HepG2 (cell line): ENCODE data around the gene ADCY10. TPM values are rescaled to one million over a fixed set of nuclear protein-coding genes. Genes with fewer than 3 reads are reported as not detected.
A peak's percentile ranks its signal among the peaks of the same experiment; 100 is the strongest.

Experiments used
- MEIS1 ChIP-seq: sonication (generic); formaldehyde crosslinking; IDR thresholded peaks from 2 replicates; pipeline ENCODE4 v1.9.0; 2021; ENCODE audit warnings: mild to moderate bottlenecking, missing genetic modification reagents, moderate library complexity, borderline replicate concordance
- SMAD3 ChIP-seq: sonication (generic); formaldehyde crosslinking; IDR thresholded peaks from 2 replicates; pipeline ENCODE4 v1.4.0; 2020; ENCODE audit warnings: missing genetic modification reagents
- XBP1 ChIP-seq: sonication (generic); formaldehyde crosslinking; IDR thresholded peaks from 2 replicates; pipeline ENCODE4 v1.5.0; 2020; ENCODE audit warnings: missing genetic modification reagents
- ZBTB20 ChIP-seq: sonication (generic); formaldehyde crosslinking; IDR thresholded peaks from 2 replicates; pipeline ENCODE4 v1.8.1; 2023; ENCODE audit warnings: missing genetic modification reagents, low read depth, mild to moderate bottlenecking, borderline replicate concordance
- ZNF331 ChIP-seq: sonication (generic); formaldehyde crosslinking; IDR thresholded peaks from 2 replicates; pipeline ENCODE4 v1.4.0; 2020; ENCODE audit warnings: missing genetic modification reagents
- ZNF501 ChIP-seq: sonication (generic); formaldehyde crosslinking; IDR thresholded peaks from 2 replicates; pipeline ENCODE4 v1.5.1; 2020; ENCODE audit warnings: mild to moderate bottlenecking, moderate library complexity, missing genetic modification reagents
- ZNF543 ChIP-seq: sonication (generic); formaldehyde crosslinking; IDR thresholded peaks from 2 replicates; pipeline ENCODE4 v1.4.0; 2020; ENCODE audit warnings: mild to moderate bottlenecking, missing genetic modification reagents
- ZNF556 ChIP-seq: sonication (generic); formaldehyde crosslinking; IDR thresholded peaks from 2 replicates; pipeline ENCODE4 v1.4.0; 2020; ENCODE audit warnings: mild to moderate bottlenecking, missing genetic modification reagents, borderline replicate concordance
- ZNF567 ChIP-seq: sonication (generic); formaldehyde crosslinking; IDR thresholded peaks from 2 replicates; pipeline ENCODE4 v1.8.1; 2023; ENCODE audit warnings: mild to moderate bottlenecking, missing genetic modification reagents, borderline replicate concordance
- ZNF724P ChIP-seq: sonication (generic); formaldehyde crosslinking; IDR thresholded peaks from 2 replicates; pipeline ENCODE4 v1.8.0; 2022; ENCODE audit warnings: missing genetic modification reagents, borderline replicate concordance
- ZZZ3 ChIP-seq: sonication (generic); formaldehyde crosslinking; IDR thresholded peaks from 2 replicates; pipeline ENCODE4 v1.4.0; 2020; ENCODE audit warnings: missing genetic modification reagents, mild to moderate bottlenecking, borderline replicate concordance
- polyA plus RNA-seq, 8 experiments: library from polyadenylated mRNA; depleted of rRNA in 3 of 8; stranded (reverse) in 7 of 8; unstranded in 1 of 8; fragments of >200 nt; fragmentation: Illumina TruSeq in 4 of 8; extraction: Trizol in 4 of 8; gene quantifications; 2 replicates each; pipeline versions ENCODE4 v1.2.1 to v1.2.3, GENCODE V29; 2011 to 2016; ENCODE audit warnings: low read depth in 4 of 8, missing spikeins in 1 of 8, mixed read lengths in 1 of 8; ENCODE audit not compliant: insufficient read depth in 1 of 8
- total RNA-seq, 5 experiments: library from RNA; depleted of rRNA; stranded (reverse); fragments of >200 nt; fragmentation: Illumina TruSeq; extraction: Trizol; gene quantifications; 2 replicates each; pipeline ENCODE4 v1.2.3, GENCODE V29; 2016; ENCODE audit warnings: low read depth in 1 of 5
- TF ChIP-seq, protein P1 (sequence below): sonication (generic); formaldehyde crosslinking; IDR thresholded peaks from 2 replicates; pipeline ENCODE4 v1.5.0; 2020; ENCODE audit warnings: mild to moderate bottlenecking, missing genetic modification reagents, borderline replicate concordance
- TF ChIP-seq, protein P2 (sequence below): sonication (generic); formaldehyde crosslinking; IDR thresholded peaks from 2 replicates; pipeline ENCODE4 v1.5.0; 2020; ENCODE audit warnings: mild to moderate bottlenecking, missing genetic modification reagents
- TF ChIP-seq, protein P3 (sequence below): sonication (generic); formaldehyde crosslinking; IDR thresholded peaks from 2 replicates; pipeline ENCODE4 v1.4.0; 2020; ENCODE audit warnings: missing genetic modification reagents, borderline replicate concordance
- TF ChIP-seq, protein P4 (sequence below): sonication (generic); formaldehyde crosslinking; conservative IDR thresholded peaks from 2 replicates; pipeline ENCODE4 v1.8.1; 2023; ENCODE audit warnings: missing genetic modification reagents
- TF ChIP-seq, protein P5 (sequence below): sonication (generic); formaldehyde crosslinking; IDR thresholded peaks from 2 replicates; pipeline ENCODE4 v1.5.0; 2020; ENCODE audit warnings: mild to moderate bottlenecking, low read depth, missing genetic modification reagents, borderline replicate concordance
- TF ChIP-seq, protein P6 (sequence below): sonication (generic); formaldehyde crosslinking; IDR thresholded peaks from 2 replicates; pipeline ENCODE4 v1.4.0; 2020; ENCODE audit warnings: mild to moderate bottlenecking, missing genetic modification reagents

The ADCY10 gene
- total and polyA plus RNA-seq, 2 of the 13 experiments (the other 11 are each of a cell fraction or from before 2014, with no cell fraction given): 0.02 to 0.03 TPM

DNA sequence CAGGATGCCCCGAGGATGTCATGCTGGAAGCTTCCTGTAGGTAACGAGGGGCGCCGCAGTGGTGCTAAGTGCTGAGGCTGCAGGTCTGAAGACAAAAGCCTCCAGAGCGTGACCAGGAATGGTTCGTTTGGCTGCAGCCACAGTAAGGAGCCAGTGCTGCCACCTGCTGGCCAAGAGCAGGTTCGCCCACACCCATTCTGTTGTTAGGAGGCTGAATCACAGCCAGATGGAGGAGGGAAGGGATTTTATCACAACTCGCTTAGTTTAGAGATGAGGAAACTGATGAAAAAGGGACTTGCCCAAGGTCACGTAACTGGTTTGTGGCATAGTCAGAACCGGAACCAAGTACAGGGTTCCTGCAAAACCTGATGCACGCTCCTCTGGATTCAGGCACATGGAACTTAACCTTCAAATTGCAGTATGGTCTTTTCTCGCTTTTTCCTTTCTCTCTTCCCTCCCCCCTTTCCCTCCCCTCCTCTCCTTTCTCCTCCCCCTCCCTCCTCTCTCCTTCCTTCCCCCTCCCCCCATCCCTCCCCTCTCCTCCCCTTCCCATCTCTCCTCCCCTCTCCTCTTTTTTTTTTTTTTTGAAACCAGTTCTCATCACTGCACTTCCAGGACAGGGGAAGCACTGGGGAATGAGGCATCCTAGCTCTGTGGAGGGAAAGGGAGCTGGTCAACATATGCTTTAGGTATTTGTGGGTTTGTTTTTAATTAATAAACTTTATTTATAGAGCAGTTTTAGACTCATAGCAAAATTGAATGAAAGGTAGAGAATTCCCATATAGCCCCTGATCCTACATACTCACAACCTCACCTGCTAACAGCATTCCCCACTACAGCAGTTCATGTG is 110.4 kb downstream of the ADCY10 start (continued):
- TF ChIP-seq, protein P1, sequence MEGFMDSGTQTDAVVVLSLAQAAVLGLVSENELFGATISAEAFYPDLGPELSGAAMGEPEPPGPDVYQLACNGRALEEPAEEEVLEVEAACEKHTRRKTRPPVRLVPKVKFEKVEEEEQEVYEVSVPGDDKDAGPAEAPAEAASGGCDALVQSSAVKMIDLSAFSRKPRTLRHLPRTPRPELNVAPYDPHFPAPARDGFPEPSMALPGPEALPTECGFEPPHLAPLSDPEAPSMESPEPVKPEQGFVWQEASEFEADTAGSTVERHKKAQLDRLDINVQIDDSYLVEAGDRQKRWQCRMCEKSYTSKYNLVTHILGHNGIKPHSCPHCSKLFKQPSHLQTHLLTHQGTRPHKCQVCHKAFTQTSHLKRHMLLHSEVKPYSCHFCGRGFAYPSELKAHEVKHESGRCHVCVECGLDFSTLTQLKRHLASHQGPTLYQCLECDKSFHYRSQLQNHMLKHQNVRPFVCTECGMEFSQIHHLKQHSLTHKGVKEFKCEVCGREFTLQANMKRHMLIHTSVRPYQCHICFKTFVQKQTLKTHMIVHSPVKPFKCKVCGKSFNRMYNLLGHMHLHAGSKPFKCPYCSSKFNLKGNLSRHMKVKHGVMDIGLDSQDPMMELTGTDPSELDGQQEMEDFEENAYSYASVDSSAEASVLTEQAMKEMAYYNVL (CRISPR knock-in tag): no peak
- no peak for TF ChIP-seq ZNF567
- peak; percentile 81 for TF ChIP-seq ZNF331 (CRISPR knock-in tag)
- TF ChIP-seq, protein P2, sequence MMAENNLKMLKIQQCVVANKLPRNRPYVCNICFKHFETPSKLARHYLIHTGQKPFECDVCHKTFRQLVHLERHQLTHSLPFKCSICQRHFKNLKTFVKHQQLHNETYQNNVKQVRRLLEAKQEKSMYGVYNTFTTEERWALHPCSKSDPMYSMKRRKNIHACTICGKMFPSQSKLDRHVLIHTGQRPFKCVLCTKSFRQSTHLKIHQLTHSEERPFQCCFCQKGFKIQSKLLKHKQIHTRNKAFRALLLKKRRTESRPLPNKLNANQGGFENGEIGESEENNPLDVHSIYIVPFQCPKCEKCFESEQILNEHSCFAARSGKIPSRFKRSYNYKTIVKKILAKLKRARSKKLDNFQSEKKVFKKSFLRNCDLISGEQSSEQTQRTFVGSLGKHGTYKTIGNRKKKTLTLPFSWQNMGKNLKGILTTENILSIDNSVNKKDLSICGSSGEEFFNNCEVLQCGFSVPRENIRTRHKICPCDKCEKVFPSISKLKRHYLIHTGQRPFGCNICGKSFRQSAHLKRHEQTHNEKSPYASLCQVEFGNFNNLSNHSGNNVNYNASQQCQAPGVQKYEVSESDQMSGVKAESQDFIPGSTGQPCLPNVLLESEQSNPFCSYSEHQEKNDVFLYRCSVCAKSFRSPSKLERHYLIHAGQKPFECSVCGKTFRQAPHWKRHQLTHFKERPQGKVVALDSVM (CRISPR knock-in tag): no peak
- TF ChIP-seq MEIS1 (CRISPR knock-in tag): no peak
- TF ChIP-seq ZNF556: peak; percentile 53; the same call in 1 of the 2 replicates
- TF ChIP-seq, protein P3, sequence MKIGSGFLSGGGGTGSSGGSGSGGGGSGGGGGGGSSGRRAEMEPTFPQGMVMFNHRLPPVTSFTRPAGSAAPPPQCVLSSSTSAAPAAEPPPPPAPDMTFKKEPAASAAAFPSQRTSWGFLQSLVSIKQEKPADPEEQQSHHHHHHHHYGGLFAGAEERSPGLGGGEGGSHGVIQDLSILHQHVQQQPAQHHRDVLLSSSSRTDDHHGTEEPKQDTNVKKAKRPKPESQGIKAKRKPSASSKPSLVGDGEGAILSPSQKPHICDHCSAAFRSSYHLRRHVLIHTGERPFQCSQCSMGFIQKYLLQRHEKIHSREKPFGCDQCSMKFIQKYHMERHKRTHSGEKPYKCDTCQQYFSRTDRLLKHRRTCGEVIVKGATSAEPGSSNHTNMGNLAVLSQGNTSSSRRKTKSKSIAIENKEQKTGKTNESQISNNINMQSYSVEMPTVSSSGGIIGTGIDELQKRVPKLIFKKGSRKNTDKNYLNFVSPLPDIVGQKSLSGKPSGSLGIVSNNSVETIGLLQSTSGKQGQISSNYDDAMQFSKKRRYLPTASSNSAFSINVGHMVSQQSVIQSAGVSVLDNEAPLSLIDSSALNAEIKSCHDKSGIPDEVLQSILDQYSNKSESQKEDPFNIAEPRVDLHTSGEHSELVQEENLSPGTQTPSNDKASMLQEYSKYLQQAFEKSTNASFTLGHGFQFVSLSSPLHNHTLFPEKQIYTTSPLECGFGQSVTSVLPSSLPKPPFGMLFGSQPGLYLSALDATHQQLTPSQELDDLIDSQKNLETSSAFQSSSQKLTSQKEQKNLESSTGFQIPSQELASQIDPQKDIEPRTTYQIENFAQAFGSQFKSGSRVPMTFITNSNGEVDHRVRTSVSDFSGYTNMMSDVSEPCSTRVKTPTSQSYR (CRISPR knock-in tag): no peak
- TF ChIP-seq, protein P4, sequence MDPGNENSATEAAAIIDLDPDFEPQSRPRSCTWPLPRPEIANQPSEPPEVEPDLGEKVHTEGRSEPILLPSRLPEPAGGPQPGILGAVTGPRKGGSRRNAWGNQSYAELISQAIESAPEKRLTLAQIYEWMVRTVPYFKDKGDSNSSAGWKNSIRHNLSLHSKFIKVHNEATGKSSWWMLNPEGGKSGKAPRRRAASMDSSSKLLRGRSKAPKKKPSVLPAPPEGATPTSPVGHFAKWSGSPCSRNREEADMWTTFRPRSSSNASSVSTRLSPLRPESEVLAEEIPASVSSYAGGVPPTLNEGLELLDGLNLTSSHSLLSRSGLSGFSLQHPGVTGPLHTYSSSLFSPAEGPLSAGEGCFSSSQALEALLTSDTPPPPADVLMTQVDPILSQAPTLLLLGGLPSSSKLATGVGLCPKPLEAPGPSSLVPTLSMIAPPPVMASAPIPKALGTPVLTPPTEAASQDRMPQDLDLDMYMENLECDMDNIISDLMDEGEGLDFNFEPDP (CRISPR knock-in tag): no peak
- 0 out of 2 replicates have a peak, but pooled peaks have one; percentile 47 for TF ChIP-seq SMAD3 (CRISPR knock-in tag)
- no peak for TF ChIP-seq ZZZ3
- TF ChIP-seq ZBTB20 (CRISPR knock-in tag): no peak
- TF ChIP-seq ZNF724P: no peak
- TF ChIP-seq ZNF501: peak; percentile 53; the same call in 1 of the 2 replicates
- TF ChIP-seq, protein P5, sequence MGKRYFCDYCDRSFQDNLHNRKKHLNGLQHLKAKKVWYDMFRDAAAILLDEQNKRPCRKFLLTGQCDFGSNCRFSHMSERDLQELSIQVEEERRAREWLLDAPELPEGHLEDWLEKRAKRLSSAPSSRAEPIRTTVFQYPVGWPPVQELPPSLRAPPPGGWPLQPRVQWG (CRISPR knock-in tag): no peak
- TF ChIP-seq ZNF543 (CRISPR knock-in tag): no peak
- TF ChIP-seq XBP1 (CRISPR knock-in tag): no peak
- TF ChIP-seq, protein P6, sequence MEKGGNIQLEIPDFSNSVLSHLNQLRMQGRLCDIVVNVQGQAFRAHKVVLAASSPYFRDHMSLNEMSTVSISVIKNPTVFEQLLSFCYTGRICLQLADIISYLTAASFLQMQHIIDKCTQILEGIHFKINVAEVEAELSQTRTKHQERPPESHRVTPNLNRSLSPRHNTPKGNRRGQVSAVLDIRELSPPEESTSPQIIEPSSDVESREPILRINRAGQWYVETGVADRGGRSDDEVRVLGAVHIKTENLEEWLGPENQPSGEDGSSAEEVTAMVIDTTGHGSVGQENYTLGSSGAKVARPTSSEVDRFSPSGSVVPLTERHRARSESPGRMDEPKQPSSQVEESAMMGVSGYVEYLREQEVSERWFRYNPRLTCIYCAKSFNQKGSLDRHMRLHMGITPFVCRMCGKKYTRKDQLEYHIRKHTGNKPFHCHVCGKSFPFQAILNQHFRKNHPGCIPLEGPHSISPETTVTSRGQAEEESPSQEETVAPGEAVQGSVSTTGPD (CRISPR knock-in tag): no peak
